Measurements from ENCODE around the gene TTC3. TPM values are rescaled to one million over a fixed set of nuclear protein-coding genes. Genes with fewer than 3 reads are reported as not detected.
A peak's percentile ranks its signal among the peaks of the same experiment; 100 is the strongest.

The TTC3 gene
- total and polyA plus RNA-seq, 2 of the 13 experiments (the other 11 are each of a cell fraction or from before 2014, with no cell fraction given): 55.7 to 108 TPM

- DNase-seq (ENCODE audit: low spot score) (no peak), FAIRE-seq (no peak), ATAC-seq (no peak)
- no peak overlapping the region for H3K4me3 ChIP-seq (replicated peaks in 1 of 3; ENCODE audit: insufficient read depth in 1 of 3, low read depth in 2 of 3, low read length in 3 of 3)
- no peak for TF ChIP-seq FOXP1 (IDR thresholded peaks at IDR 0.05)
- TF ChIP-seq FOXP1 (CRISPR knock-in tag; IDR thresholded peaks at IDR 0.05): no peak
- peak; percentile 25 for TF ChIP-seq RBM22 (optimal IDR thresholded peaks at IDR 0.05; ENCODE audit: low read length)
- TF ChIP-seq TARDBP (CRISPR knock-in tag; IDR thresholded peaks at IDR 0.05): no peak
- no peaks in the 10 kb centered on the region for H3K9me3 ChIP-seq (ENCODE audit: low read length)
- intact Hi-C loops (cut with micrococcal nuclease; ENCODE audit: unreplicated experiment): no loop called here
- H3K4me2 ChIP-seq (ENCODE audit: low read depth, low read length): no peak overlapping the region
- H2AFZ ChIP-seq (ENCODE audit: low read length): no peak overlapping the region
- no peaks in the 10 kb centered on the region for H3K4me1 ChIP-seq (ENCODE audit: insufficient read depth, low read length)
- no peaks in the 10 kb centered on the region for H3K27me3 ChIP-seq (ENCODE audit: control insufficient read depth in 1 of 2, insufficient read depth in 2 of 2, low read length in 2 of 2)
- BruUV-seq (replicated peaks): no TSS peak
- peaks cover 19 to 69% of the 10 kb centered on the region in 2 experiments for H3K36me3 ChIP-seq (replicated peaks in 1 of 2; ENCODE audit: control insufficient read depth in 1 of 2, insufficient read depth in 2 of 2, low read length in 2 of 2)
- no peak overlapping the region for H3K9ac ChIP-seq (ENCODE audit: insufficient read depth, low read depth, low read length)
- in situ Hi-C loops (cut with HindIII; ENCODE audit: extremely low pct_ligation_motif_present, low pct_unique_long_range_greater_than_20kb): no loop called here
- H3K27ac ChIP-seq (ENCODE audit: extremely low read length, insufficient read depth, low read length): no peak overlapping the region
- no peaks in the 10 kb centered on the region for H3K79me2 ChIP-seq (ENCODE audit: insufficient read depth, low read length)
- WGBS (ENCODE audit: low lambda C conversion rate): 99% methylated on average over 9 of the region's 9 CpGs
- ChIA-PET CTCF (ENCODE audit: low intra/inter-chr PET ratio, low total read pairs) (no interaction called here), POLR2A (no interaction called here)
- no peaks in the 10 kb centered on the region; the same call in 1 of the 2 replicates for H4K20me1 ChIP-seq (ENCODE audit: insufficient read depth, low read length)
These were observed 111.9 kb downstream of the TTC3 start for GRCh38 chr21:37184784-37185593.

GRCh38 chr21:37186983-37187382, 113.9 kb downstream of the TTC3 start:
- ChIA-PET POLR2A (no interaction called here), CTCF (ENCODE audit: low intra/inter-chr PET ratio, low total read pairs) (no interaction called here)
- H3K27me3 ChIP-seq (ENCODE audit: control insufficient read depth in 1 of 2, insufficient read depth in 2 of 2, low read length in 2 of 2): no peaks in the 10 kb centered on the region
- no peaks in the 10 kb centered on the region for H4K20me1 ChIP-seq (ENCODE audit: insufficient read depth, low read length)
- FAIRE-seq (no peak), DNase-seq (ENCODE audit: low spot score) (no peak), ATAC-seq (no peak)
- TF ChIP-seq ZNF10 (CRISPR knock-in tag; IDR thresholded peaks at IDR 0.05; ENCODE audit: borderline replicate concordance, low read depth) (no peak), LRRFIP1 (CRISPR knock-in tag; conservative IDR thresholded peaks at IDR 0.05) (no peak), DR1 (CRISPR knock-in tag; IDR thresholded peaks at IDR 0.05) (no peak), ZNF724P (CRISPR knock-in tag; IDR thresholded peaks at IDR 0.05; ENCODE audit: borderline replicate concordance) (no peak), HNRNPH1 (optimal IDR thresholded peaks at IDR 0.05; ENCODE audit: low read depth, low read length) (no peak), ZFAT (CRISPR knock-in tag; conservative IDR thresholded peaks at IDR 0.05) (no peak)
- H3K79me2 ChIP-seq (ENCODE audit: insufficient read depth, low read length): no peaks in the 10 kb centered on the region
- intact Hi-C loops (cut with micrococcal nuclease; ENCODE audit: unreplicated experiment): no loop called here
- in situ Hi-C loops (cut with HindIII; ENCODE audit: extremely low pct_ligation_motif_present, low pct_unique_long_range_greater_than_20kb): no loop called here
- no peaks in the 10 kb centered on the region for H3K4me1 ChIP-seq (ENCODE audit: insufficient read depth, low read length)
- no peak overlapping the region for H2AFZ ChIP-seq (ENCODE audit: low read length)
- no peak overlapping the region for H3K4me3 ChIP-seq (replicated peaks in 1 of 3; ENCODE audit: insufficient read depth in 1 of 3, low read depth in 2 of 3, low read length in 3 of 3)
- 91% methylated on average over 2 of the region's 2 CpGs for WGBS (ENCODE audit: low lambda C conversion rate)
- H3K36me3 ChIP-seq (replicated peaks in 1 of 2; ENCODE audit: control insufficient read depth in 1 of 2, insufficient read depth in 2 of 2, low read length in 2 of 2): peaks cover 20 to 71% of the 10 kb centered on the region in 2 experiments
- BruUV-seq (replicated peaks): no TSS peak
- H3K4me2 ChIP-seq (ENCODE audit: low read depth, low read length): no peak overlapping the region
- no peak overlapping the region for H3K27ac ChIP-seq (ENCODE audit: extremely low read length, insufficient read depth, low read length)
- H3K9ac ChIP-seq (ENCODE audit: insufficient read depth, low read depth, low read length): no peak overlapping the region
- H3K9me3 ChIP-seq (ENCODE audit: low read length): no peaks in the 10 kb centered on the region

All from HepG2 (cell line).